ENCODE data around the gene ALKAL2.
"Not testable (repeated sequence)": the region's sequence is repeated elsewhere in the genome, so short reads cannot be mapped to it uniquely, and the experiment has no call there.

Gene ALKAL2

GRCh38 chr2:287911-288757, at the start of gene ALKAL2:
ALKAL2 (minus strand) TSS chr2:288091; CDS start chr2:287835, 256 bp downstream.
- no peak for DNase-seq (ENCODE audit: low read depth)

GRCh38 chr2:336949-337348, 49.1 kb upstream of the ALKAL2 start:
- DNase-seq (ENCODE audit: low read depth): not testable (repeated sequence)

- DNase-seq (ENCODE audit: low read depth): no peak
Observed at GRCh38 chr2:336360-336759, 48.5 kb upstream of the ALKAL2 start.

GRCh38 chr2:332592-332991, 44.7 kb upstream of the ALKAL2 start:
- no peak for DNase-seq (ENCODE audit: low read depth)

GRCh38 chr2:328761-329160, 40.9 kb upstream of the ALKAL2 start:
- DNase-seq (ENCODE audit: low read depth): no peak

- no peak for DNase-seq (ENCODE audit: low read depth)
Observed at GRCh38 chr2:323035-323434, 35.1 kb upstream of the ALKAL2 start.

- DNase-seq (ENCODE audit: low read depth): no peak
Observed at GRCh38 chr2:322326-322725, 34.4 kb upstream of the ALKAL2 start.

- DNase-seq (ENCODE audit: low read depth): no peak
Observed at GRCh38 chr2:320561-320960, 32.7 kb upstream of the ALKAL2 start.

- no peak for DNase-seq (ENCODE audit: low read depth)
Observed at GRCh38 chr2:319059-319600, 31.2 kb upstream of the ALKAL2 start.

- DNase-seq (ENCODE audit: low read depth): peak; percentile 8
Observed at GRCh38 chr2:317501-318424, 29.9 kb upstream of the ALKAL2 start.

- DNase-seq (ENCODE audit: low read depth): no peak
Observed at GRCh38 chr2:316381-316780, 28.5 kb upstream of the ALKAL2 start.

- DNase-seq (ENCODE audit: low read depth): not testable (repeated sequence)
Observed at GRCh38 chr2:315925-316324, 28.0 kb upstream of the ALKAL2 start.

GRCh38 chr2:314561-315336, 26.9 kb upstream of the ALKAL2 start:
- DNase-seq (ENCODE audit: low read depth): no peak

GRCh38 chr2:313991-314390, 26.1 kb upstream of the ALKAL2 start:
- no peak for DNase-seq (ENCODE audit: low read depth)

GRCh38 chr2:310994-311393, 23.1 kb upstream of the ALKAL2 start:
- DNase-seq (ENCODE audit: low read depth): no peak

- no peak for DNase-seq (ENCODE audit: low read depth)
Observed at GRCh38 chr2:309954-310510, 22.1 kb upstream of the ALKAL2 start.

GRCh38 chr2:309148-309953, 21.5 kb upstream of the ALKAL2 start:
- DNase-seq (ENCODE audit: low read depth): no peak

GRCh38 chr2:305366-305765, 17.5 kb upstream of the ALKAL2 start:
- no peak for DNase-seq (ENCODE audit: low read depth)

GRCh38 chr2:296354-296753, 8.5 kb upstream of the ALKAL2 start:
- no peak for DNase-seq (ENCODE audit: low read depth)

GRCh38 chr2:295090-295489, 7.2 kb upstream of the ALKAL2 start:
- no peak for DNase-seq (ENCODE audit: low read depth)

Data from GM04503 (cell line).